GM15510 (cell line): Measurements from ENCODE around the gene PHAF1.

Experiments
- POLR2A ChIP-seq: IDR thresholded peaks from 3 replicates; pipeline ENCODE4 v1.6.1; 2011; ENCODE audit warnings: borderline replicate concordance; ENCODE audit not compliant: insufficient read length; ENCODE audit errors: extremely low read depth

Gene PHAF1

DNA sequence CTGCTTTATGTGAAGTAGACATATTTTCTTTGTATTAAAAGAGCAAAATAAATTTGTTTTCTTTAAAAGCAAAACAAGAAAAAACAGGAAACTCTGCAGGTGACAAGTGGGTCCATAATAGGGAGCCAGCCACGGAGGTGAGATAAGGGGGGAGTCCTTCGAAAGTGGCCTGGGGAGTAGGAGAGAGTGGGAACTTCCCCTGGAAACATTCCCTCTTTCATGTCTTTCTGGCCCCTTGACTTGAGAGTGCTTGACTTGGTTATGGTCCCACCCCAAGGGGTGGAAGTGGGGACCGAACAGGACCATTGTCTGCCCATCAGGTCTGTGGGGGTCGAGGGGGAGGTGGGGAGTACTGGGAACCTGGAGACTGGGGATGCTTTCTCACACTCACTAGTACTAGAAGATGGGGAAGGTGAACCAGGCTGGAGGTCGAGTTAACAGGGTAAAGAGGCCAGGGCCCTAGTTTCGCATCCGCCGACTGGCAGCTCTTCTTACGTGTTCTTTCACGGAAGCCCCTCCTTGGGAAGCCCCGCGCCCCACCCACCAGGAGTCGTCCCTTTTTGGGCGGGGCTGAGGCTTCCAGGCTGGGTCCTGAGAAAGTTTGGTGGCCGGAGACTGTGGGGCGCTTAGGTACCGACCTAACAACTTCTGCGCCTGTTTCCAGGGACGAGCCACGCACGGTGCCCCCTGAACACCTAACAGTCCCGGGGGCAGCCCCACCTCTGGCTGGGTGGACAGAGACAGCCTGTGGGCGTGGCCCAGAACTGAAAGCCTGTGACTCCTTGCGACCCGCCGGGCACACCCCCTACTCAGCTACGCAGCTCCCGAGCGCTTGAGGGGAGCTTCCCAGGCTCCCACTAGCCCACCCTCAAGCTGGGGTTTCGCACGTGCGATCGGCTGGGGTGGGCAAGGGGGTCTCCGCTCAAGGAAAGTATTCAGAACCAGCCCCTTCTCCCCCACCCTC, 49.2 kb downstream of the PHAF1 start:
- TF ChIP-seq POLR2A, result peak; percentile 48

DNA sequence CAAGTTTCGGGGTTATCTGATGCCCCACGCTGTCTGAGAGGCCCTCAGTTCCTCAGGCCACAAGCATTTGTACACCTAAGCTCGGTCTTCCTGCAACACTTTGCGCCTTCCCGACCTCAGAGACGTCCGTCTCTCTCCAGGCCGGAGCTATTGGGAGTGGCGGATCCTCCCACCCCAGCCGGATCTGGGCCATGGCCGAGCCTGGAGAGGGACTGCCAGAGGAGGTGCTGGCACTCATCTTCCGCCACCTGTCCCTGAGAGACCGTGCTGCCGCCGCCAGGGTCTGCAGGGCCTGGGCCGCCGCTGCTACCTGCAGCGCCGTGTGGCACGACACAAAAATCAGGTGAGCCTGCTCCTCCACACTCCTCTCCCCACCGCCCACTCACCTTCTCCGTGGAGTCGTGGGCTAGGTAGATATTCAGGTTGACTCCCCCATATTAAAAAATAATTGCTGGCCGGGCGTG, 51.9 kb downstream of the PHAF1 start:
- no peak for TF ChIP-seq POLR2A

DNA sequence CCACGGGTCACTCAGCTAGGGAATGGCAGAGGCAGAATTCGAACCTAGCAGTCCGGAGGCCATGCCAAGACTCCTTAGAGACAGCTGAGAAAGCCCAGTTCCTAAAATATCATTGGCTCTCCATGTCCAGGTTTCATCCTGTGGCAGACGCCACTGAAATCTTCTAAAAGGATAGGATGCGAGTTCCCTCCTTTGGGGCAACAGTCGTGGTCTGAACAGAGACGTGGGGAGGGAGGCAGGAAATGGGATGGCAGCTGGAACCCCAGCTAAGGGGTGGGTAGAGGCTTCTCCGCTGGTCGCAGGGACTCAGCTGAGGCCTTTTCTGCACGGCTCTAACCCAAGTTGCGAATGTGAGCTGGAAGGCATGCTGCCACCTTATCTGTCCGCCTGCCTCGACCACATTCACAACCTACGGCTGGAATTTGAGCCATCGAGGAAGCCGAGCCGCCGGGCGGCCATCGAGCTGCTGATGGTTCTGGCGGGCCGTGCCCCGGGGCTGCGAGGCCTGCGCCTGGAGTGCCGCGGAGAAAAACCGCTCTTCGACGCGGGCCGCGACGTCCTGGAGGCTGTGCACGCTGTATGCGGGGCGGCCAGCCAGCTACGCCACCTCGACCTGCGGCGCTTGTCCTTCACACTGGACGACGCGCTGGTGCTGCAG, 52.9 kb downstream of the PHAF1 start:
- no peak for TF ChIP-seq POLR2A

DNA sequence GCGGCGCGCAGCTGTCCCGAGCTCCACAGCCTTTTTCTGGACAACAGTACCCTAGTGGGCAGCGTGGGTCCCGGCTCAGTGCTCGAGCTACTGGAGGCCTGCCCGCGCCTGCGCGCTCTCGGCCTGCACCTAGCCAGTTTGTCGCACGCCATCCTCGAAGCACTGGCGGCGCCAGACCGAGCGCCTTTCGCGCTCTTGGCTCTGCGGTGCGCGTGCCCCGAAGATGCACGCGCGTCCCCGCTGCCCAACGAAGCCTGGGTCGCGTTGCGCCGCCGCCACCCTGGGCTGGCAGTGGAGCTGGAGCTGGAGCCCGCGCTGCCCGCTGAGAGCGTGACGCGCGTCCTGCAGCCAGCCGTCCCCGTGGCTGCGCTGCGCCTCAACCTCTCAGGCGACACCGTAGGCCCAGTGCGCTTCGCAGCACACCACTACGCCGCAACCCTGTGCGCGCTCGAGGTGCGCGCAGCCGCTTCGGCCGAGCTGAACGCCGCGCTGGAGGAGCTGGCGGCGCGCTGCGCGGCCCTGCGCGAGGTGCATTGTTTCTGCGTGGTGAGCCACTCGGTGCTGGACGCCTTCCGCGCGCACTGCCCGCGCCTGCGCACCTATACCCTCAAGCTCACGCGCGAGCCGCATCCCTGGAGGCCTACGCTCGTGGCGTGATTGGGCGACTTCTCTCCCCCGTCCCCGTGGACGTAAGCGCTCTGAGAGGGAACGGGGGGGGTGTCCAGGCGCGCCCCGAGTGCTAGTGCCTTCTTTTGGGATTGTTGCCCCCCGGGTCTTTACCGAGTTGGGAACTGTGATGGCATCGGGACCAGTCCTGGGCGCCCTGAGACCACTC, 53.6 kb downstream of the PHAF1 start:
- TF ChIP-seq POLR2A, result no peak

DNA sequence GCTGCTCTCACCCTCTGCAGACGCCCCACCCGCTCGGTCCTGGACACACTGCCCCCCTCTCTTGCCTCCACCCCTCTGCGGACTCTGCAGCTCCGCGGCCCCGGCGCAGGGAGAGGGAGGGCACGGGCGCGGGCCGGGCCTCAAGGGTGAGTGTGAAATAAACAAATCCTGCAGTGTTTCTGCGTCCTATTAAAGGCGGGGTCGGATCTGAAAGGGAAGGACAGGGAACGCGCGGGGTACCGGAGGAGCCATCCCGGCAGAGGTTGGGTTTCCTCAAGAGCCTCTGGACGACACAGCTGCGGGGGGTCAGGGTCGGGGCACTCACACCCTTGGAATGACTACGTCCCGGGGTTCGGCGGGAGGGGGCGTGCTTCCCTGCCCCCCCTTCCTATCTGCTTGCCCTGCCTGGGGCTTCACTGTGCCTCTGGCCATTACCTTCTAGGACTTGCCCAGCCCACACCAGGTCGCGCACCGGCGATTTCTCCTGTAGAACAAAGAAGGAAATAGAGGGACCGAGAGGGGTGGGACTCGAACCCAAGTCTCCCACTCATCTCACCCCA, 54.3 kb downstream of the PHAF1 start:
- TF ChIP-seq POLR2A, result no peak

DNA sequence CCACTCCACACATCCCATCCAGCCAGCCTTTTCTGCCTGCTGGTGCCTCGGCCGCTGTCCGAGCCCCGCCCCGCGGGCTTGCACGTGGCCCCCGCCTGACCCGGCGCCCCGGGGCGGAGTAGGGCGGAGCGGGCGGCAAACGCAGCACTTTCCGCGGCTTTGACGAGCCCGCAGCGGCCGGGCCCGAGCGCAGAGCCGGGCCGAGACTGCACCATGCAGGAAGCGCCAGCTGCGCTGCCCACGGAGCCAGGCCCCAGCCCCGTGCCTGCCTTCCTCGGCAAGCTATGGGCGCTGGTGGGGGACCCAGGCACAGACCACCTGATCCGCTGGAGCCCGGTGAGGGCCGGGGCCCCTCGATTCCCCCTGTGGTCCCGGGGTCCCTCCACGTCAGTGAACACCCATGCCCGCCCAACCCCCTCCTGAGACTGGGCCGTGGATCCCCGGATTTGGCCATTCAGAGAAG, 54.9 kb downstream of the PHAF1 start, which contains the start of gene HSF4:
HSF4 (plus strand) TSS at position 147 of the 463 bp plus-strand sequence; CDS start at position 214, 67 bp downstream.
- TF ChIP-seq POLR2A, result no peak

DNA sequence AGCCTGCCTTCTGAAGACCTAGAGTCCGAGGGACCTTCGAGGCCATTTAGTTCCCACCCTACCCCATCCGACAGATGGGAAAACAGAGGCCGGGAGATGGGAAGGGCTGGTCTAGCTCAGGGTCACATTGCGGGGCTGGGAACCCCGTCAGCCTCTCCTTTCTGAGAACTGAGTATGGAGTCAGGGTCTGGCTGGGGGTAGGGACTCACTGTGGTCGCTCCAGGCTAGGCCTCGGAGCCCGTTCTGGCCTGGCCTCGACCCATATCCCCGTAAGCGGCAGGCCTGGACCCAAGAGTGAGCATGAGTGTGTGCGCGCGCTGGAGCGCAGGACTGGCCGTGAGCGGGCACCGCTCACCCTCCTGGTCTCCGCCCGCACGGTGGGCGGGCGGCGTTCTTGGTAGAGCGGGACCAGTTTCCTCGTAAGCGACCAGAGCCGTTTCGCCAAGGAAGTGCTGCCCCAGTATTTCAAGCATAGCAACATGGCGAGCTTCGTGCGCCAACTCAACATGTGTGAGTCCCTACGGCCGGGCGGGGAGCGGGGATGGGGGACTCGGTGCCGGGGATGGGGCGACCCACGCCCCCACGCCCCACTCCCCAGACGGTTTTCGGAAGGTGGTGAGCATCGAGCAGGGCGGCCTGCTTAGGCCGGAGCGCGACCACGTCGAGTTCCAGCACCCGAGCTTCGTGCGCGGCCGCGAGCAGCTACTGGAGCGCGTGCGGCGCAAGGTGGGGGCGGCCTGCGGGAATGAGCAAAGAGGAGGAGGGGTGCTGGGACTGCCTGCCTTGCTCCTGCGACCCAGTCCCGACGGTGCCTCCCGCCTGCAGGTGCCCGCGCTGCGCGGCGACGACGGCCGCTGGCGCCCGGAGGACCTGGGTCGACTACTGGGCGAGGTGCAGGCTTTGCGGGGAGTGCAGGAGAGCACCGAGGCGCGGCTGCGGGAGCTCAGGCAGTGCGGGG, 55.7 kb downstream of the PHAF1 start:
- TF ChIP-seq POLR2A, result no peak

DNA sequence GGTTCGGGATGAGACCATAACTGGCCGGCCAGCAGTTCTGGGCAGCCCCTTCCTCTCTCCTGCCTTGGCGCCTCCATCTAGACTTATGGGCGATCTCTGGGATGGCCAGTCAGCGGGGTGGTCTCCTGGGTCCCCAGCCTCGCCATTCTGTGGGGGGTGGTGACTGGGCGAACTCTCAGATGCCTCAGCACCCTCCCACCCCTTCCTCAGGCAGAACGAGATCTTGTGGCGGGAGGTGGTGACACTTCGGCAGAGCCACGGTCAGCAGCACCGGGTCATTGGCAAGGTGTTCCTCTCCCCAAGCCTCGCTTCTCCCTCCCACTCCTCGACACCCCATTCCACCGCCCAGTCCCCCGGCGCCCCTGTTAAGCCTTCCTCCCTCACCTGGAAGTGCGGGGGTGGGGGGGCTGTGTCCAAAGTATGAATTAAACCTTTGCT, 56.4 kb downstream of the PHAF1 start:
- no peak for TF ChIP-seq POLR2A

DNA sequence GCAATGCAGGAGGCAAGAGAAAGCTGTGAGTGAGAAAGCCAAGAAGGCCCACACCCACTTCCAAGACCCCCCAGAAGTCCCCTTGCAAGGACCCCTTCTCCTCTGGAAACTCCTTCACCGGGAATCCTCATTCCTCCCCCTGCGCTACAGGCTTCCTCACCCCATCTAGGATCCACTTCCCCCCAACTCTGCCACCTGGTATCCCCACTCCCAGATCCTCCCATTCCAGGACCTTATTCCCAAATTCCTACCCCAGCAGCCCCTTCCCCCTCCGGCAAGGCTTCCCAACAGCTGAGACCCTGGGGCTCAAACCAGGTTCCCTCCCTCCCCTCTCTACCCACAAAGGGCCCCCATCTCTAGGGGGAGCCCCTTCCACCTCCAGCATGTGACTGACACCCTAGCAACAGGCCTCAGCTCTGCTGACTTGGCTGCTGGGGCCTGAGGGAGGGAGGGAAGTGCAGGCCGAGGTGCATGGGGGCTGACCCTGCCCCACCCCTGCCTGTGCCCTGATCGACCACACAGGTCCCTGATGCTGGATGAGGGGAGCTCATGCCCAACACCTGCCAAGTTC, 56.9 kb downstream of the PHAF1 start:
- TF ChIP-seq POLR2A, result no peak

DNA sequence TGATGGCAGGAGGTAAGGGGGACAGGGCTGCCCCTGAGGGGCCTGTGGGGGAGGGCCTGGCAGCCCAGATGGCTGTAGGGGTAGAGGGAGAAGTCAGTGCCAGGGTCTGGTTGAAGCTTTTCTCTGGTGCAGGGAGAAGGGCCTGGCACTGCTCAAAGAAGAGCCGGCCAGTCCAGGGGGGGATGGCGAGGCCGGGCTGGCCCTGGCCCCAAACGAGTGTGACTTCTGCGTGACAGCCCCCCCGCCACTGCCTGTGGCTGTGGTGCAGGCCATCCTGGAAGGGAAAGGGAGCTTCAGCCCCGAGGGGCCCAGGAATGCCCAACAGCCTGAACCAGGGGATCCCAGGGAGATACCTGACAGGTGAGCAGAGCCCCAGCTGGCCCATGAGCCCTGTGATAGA, 57.8 kb downstream of the PHAF1 start:
- no peak for TF ChIP-seq POLR2A

DNA sequence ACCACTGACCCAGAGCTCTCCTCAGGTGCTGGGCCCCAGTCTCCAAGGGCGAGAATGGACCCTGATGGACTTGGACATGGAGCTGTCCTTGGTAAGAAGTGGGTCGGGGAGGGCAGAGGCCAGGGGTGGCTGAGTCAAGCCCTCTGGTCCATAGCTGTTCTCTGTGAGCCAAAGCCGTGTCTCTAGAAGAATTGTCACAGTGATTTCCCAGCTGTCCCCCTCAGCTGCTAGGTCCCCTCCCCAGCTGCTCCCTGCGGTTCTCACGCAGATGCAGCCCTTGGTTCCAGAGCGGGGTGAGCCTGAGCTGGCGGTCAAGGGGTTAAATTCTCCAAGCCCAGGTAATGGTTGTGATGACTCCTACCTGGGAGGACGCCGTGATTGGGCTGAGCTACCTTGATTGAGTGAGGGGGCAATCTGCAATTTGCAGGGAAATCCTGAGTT, 59.3 kb downstream of the PHAF1 start:
- TF ChIP-seq POLR2A, result no peak

DNA sequence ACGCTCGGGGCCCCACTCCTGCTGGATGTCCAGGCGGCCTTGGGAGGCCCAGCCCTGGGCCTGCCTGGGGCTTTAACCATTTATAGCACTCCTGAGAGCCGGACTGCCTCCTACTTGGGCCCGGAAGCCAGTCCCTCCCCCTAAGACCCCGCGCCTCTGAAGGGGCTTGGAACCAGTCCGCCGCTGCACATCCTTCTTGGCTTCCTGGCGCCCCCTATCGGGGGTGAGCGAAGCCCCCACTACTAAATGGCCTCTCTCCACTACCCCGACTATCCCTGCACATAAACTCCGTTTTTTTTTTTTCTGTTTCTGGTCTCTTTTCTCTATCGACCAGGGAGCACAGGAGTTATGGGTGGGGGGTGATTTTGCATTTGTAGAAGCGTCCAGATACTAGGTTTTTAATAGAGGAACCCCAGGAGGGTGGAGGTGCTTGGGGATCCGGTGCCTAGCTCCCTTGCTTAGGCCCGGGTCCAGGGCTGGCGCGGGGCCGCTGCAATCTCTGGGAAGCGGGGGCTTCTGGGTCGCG, 60.0 kb downstream of the PHAF1 start:
- no peak for TF ChIP-seq POLR2A
